ENCODE results near the gene SPATS2L. TPM values are rescaled to one million over a fixed set of nuclear protein-coding genes. Genes with fewer than 3 reads are reported as not detected.

The SPATS2L gene
- total and polyA plus RNA-seq, 2 of the 13 experiments (the other 11 are each of a cell fraction or from before 2014, with no cell fraction given): 154 to 212 TPM

DNA sequence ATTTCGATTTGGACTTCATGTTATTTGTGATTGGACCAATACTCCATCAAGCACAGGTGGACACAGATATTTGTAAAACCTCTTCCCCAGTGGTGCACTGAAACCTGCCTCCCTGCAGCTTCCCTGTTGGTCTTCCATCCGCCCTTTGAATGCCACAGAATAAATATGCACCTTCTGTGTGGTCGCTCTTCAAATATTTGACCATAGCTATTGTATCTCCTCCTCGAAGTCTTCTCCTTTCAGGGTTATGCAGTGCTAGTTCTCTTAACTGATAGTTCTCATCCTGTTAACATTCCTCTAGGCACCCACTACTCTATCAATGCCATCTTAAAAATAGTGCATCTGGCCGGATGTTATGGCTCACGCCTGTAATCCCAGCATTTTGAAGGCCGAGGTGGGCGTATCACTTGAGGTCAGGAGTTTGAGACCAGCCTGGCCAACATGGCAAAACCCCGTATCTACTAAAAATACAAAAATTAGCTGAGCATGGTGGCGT is 12.5 kb downstream of the SPATS2L start (continued):
- TF ChIP-seq, protein P1, sequence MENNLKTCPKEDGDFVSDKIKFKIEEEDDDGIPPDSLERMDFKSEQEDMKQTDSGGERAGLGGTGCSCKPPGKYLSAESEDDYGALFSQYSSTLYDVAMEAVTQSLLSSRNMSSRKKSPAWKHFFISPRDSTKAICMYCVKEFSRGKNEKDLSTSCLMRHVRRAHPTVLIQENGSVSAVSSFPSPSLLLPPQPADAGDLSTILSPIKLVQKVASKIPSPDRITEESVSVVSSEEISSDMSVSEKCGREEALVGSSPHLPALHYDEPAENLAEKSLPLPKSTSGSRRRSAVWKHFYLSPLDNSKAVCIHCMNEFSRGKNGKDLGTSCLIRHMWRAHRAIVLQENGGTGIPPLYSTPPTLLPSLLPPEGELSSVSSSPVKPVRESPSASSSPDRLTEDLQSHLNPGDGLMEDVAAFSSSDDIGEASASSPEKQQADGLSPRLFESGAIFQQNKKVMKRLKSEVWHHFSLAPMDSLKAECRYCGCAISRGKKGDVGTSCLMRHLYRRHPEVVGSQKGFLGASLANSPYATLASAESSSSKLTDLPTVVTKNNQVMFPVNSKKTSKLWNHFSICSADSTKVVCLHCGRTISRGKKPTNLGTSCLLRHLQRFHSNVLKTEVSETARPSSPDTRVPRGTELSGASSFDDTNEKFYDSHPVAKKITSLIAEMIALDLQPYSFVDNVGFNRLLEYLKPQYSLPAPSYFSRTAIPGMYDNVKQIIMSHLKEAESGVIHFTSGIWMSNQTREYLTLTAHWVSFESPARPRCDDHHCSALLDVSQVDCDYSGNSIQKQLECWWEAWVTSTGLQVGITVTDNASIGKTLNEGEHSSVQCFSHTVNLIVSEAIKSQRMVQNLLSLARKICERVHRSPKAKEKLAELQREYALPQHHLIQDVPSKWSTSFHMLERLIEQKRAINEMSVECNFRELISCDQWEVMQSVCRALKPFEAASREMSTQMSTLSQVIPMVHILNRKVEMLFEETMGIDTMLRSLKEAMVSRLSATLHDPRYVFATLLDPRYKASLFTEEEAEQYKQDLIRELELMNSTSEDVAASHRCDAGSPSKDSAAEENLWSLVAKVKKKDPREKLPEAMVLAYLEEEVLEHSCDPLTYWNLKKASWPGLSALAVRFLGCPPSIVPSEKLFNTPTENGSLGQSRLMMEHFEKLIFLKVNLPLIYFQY (CRISPR knock-in tag; IDR thresholded peaks at IDR 0.05; ENCODE audit: borderline replicate concordance): peak; percentile 93
- TF ChIP-seq SSRP1 (CRISPR knock-in tag; IDR thresholded peaks at IDR 0.05) (0 out of 2 replicates have a peak, but pooled peaks have one; percentile 63), ZNF713 (CRISPR knock-in tag; IDR thresholded peaks at IDR 0.05) (no peak), TBL1XR1 (IDR thresholded peaks at IDR 0.05; ENCODE audit: borderline replicate concordance, low read length, partially characterized antibody) (no peak), NFE2L1 (CRISPR knock-in tag; IDR thresholded peaks at IDR 0.05; ENCODE audit: borderline replicate concordance) (no peak), MXI1 (IDR thresholded peaks at IDR 0.05; ENCODE audit: borderline replicate concordance, low read depth, low read length) (0 out of 3 replicates have a peak, but pooled peaks have one; percentile 13), NFIC (IDR thresholded peaks at IDR 0.05; ENCODE audit: low read length) (peak; percentile 95)
- TF ChIP-seq, protein P2, sequence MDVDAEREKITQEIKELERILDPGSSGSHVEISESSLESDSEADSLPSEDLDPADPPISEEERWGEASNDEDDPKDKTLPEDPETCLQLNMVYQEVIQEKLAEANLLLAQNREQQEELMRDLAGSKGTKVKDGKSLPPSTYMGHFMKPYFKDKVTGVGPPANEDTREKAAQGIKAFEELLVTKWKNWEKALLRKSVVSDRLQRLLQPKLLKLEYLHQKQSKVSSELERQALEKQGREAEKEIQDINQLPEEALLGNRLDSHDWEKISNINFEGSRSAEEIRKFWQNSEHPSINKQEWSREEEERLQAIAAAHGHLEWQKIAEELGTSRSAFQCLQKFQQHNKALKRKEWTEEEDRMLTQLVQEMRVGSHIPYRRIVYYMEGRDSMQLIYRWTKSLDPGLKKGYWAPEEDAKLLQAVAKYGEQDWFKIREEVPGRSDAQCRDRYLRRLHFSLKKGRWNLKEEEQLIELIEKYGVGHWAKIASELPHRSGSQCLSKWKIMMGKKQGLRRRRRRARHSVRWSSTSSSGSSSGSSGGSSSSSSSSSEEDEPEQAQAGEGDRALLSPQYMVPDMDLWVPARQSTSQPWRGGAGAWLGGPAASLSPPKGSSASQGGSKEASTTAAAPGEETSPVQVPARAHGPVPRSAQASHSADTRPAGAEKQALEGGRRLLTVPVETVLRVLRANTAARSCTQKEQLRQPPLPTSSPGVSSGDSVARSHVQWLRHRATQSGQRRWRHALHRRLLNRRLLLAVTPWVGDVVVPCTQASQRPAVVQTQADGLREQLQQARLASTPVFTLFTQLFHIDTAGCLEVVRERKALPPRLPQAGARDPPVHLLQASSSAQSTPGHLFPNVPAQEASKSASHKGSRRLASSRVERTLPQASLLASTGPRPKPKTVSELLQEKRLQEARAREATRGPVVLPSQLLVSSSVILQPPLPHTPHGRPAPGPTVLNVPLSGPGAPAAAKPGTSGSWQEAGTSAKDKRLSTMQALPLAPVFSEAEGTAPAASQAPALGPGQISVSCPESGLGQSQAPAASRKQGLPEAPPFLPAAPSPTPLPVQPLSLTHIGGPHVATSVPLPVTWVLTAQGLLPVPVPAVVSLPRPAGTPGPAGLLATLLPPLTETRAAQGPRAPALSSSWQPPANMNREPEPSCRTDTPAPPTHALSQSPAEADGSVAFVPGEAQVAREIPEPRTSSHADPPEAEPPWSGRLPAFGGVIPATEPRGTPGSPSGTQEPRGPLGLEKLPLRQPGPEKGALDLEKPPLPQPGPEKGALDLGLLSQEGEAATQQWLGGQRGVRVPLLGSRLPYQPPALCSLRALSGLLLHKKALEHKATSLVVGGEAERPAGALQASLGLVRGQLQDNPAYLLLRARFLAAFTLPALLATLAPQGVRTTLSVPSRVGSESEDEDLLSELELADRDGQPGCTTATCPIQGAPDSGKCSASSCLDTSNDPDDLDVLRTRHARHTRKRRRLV (CRISPR knock-in tag; IDR thresholded peaks at IDR 0.05): peak; percentile 81; the same call in 1 of the 2 replicates
- TF ChIP-seq, protein P3, sequence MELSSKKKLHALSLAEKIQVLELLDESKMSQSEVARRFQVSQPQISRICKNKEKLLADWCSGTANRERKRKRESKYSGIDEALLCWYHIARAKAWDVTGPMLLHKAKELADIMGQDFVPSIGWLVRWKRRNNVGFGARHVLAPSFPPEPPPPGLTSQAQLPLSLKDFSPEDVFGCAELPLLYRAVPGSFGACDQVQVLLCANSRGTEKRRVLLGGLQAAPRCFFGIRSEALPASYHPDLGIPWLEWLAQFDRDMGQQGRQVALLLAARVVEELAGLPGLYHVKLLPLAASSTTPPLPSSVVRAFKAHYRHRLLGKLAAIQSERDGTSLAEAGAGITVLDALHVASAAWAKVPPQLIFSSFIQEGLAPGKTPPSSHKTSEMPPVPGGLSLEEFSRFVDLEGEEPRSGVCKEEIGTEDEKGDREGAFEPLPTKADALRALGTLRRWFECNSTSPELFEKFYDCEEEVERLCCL (CRISPR knock-in tag; IDR thresholded peaks at IDR 0.05; ENCODE audit: borderline replicate concordance): no peak
- TF ChIP-seq, protein P4, sequence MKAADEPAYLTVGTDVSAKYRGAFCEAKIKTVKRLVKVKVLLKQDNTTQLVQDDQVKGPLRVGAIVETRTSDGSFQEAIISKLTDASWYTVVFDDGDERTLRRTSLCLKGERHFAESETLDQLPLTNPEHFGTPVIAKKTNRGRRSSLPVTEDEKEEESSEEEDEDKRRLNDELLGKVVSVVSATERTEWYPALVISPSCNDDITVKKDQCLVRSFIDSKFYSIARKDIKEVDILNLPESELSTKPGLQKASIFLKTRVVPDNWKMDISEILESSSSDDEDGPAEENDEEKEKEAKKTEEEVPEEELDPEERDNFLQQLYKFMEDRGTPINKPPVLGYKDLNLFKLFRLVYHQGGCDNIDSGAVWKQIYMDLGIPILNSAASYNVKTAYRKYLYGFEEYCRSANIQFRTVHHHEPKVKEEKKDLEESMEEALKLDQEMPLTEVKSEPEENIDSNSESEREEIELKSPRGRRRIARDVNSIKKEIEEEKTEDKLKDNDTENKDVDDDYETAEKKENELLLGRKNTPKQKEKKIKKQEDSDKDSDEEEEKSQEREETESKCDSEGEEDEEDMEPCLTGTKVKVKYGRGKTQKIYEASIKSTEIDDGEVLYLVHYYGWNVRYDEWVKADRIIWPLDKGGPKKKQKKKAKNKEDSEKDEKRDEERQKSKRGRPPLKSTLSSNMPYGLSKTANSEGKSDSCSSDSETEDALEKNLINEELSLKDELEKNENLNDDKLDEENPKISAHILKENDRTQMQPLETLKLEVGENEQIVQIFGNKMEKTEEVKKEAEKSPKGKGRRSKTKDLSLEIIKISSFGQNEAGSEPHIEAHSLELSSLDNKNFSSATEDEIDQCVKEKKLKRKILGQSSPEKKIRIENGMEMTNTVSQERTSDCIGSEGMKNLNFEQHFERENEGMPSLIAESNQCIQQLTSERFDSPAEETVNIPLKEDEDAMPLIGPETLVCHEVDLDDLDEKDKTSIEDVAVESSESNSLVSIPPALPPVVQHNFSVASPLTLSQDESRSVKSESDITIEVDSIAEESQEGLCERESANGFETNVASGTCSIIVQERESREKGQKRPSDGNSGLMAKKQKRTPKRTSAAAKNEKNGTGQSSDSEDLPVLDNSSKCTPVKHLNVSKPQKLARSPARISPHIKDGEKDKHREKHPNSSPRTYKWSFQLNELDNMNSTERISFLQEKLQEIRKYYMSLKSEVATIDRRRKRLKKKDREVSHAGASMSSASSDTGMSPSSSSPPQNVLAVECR (CRISPR knock-in tag; IDR thresholded peaks at IDR 0.05; ENCODE audit: borderline replicate concordance): peak; percentile 79; the same call in 1 of the 2 replicates
- TF ChIP-seq, protein P5, sequence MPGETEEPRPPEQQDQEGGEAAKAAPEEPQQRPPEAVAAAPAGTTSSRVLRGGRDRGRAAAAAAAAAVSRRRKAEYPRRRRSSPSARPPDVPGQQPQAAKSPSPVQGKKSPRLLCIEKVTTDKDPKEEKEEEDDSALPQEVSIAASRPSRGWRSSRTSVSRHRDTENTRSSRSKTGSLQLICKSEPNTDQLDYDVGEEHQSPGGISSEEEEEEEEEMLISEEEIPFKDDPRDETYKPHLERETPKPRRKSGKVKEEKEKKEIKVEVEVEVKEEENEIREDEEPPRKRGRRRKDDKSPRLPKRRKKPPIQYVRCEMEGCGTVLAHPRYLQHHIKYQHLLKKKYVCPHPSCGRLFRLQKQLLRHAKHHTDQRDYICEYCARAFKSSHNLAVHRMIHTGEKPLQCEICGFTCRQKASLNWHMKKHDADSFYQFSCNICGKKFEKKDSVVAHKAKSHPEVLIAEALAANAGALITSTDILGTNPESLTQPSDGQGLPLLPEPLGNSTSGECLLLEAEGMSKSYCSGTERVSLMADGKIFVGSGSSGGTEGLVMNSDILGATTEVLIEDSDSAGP (CRISPR knock-in tag; IDR thresholded peaks at IDR 0.05; ENCODE audit: borderline replicate concordance): no peak
